ENCODE data around the gene INTS6.

The INTS6 gene

GRCh38 chr13:51477149-51477548 lies 24.3 kb upstream of the INTS6 start:
- ChIA-PET CTCF (interaction anchor here (0.8 to 1.2 kb wide), 2 partner anchors 8 to 23 kb away, joined by 3 to 5 read pairs; no protein-coding TSS in a partner anchor), POLR2A (interaction anchor here (0.8 to 1.6 kb wide), 2 partner anchors 24 to 46 kb away, joined by 3 to 7 read pairs; partner anchors contain the start of gene INTS6)
- no peaks in the 10 kb centered on the region for H3K9me3 ChIP-seq (ENCODE audit: control extremely low read depth in 1 of 5, control insufficient read depth in 4 of 5, insufficient read depth in 2 of 5, low read depth in 1 of 5, low read length in 4 of 5)
- no peak for DNase-seq
- H3K4me1 ChIP-seq (ENCODE audit: control extremely low read depth in 1 of 4, control insufficient read depth in 4 of 4, insufficient read depth in 4 of 4, low read length in 3 of 4) = peaks cover 0 to 16% (median 8%) of the 10 kb centered on the region in 4 experiments
- no peaks in the 10 kb centered on the region for H3K36me3 ChIP-seq (ENCODE audit: control insufficient read depth in 4 of 4, insufficient read depth in 4 of 4, low read length in 3 of 4)
- H3K27me3 ChIP-seq (replicated peaks in 2 of 5; ENCODE audit: control insufficient read depth in 4 of 5, insufficient read depth in 5 of 5, low read length in 4 of 5) = no peaks in the 10 kb centered on the region
- no peak overlapping the region for H3K27ac ChIP-seq (ENCODE audit: insufficient read depth in 1 of 2, low read depth in 1 of 2, low read length in 2 of 2, poor library complexity in 1 of 2, severe bottlenecking in 2 of 2)
- H3K4me3 ChIP-seq (ENCODE audit: control insufficient read depth in 1 of 7, extremely low read depth in 1 of 7, insufficient read depth in 4 of 7, low read depth in 2 of 7, low read length in 6 of 7) = no peak overlapping the region
- 80% methylated on average over 1 of the region's 3 CpGs for WGBS (ENCODE audit: insufficient coverage)

- H3K27me3 ChIP-seq (replicated peaks in 2 of 5; ENCODE audit: control insufficient read depth in 4 of 5, insufficient read depth in 5 of 5, low read length in 4 of 5) = no peaks in the 10 kb centered on the region
- no peaks in the 10 kb centered on the region for H3K9me3 ChIP-seq (ENCODE audit: control extremely low read depth in 1 of 5, control insufficient read depth in 4 of 5, insufficient read depth in 2 of 5, low read depth in 1 of 5, low read length in 4 of 5)
- peak overlapping the region; percentile 8 to 28 for H3K27ac ChIP-seq (ENCODE audit: insufficient read depth in 1 of 2, low read depth in 1 of 2, low read length in 2 of 2, poor library complexity in 1 of 2, severe bottlenecking in 2 of 2)
- peak; percentile 4 to 46 (median 45) for DNase-seq
- CTCF ChIA-PET = interaction anchor here (0.8 to 1.9 kb wide), 7 partner anchors 9 to 22 kb away, joined by 3 to 8 read pairs (median 5); no protein-coding TSS in a partner anchor
- WGBS (ENCODE audit: insufficient coverage) = 100% methylated on average over 1 of the region's 2 CpGs
- H3K36me3 ChIP-seq (ENCODE audit: control insufficient read depth in 4 of 4, insufficient read depth in 4 of 4, low read length in 3 of 4) = no peaks in the 10 kb centered on the region
- peaks cover 0 to 16% (median 8%) of the 10 kb centered on the region in 4 experiments for H3K4me1 ChIP-seq (ENCODE audit: control extremely low read depth in 1 of 4, control insufficient read depth in 4 of 4, insufficient read depth in 4 of 4, low read length in 3 of 4)
- POLR2A ChIA-PET = interaction anchor here (0.7 to 1.6 kb wide), 2 partner anchors 23 to 370 kb away, joined by 3 to 7 read pairs; partner anchors contain the start of gene INTS6
- H3K4me3 ChIP-seq (ENCODE audit: control insufficient read depth in 1 of 7, extremely low read depth in 1 of 7, insufficient read depth in 4 of 7, low read depth in 2 of 7, low read length in 6 of 7) = no peak overlapping the region
Measured at GRCh38 chr13:51475727-51476501, 23.1 kb upstream of the INTS6 start.

GRCh38 chr13:51469790-51470189 lies 17.0 kb upstream of the INTS6 start:
- 100% methylated on average over 1 of the region's 2 CpGs for WGBS (ENCODE audit: insufficient coverage)

GRCh38 chr13:51467730-51468129 lies 14.9 kb upstream of the INTS6 start:
- no peaks in the 10 kb centered on the region for H3K4me1 ChIP-seq (ENCODE audit: control extremely low read depth in 1 of 4, control insufficient read depth in 4 of 4, insufficient read depth in 4 of 4, low read length in 3 of 4)
- H3K9me3 ChIP-seq (ENCODE audit: control extremely low read depth in 1 of 5, control insufficient read depth in 4 of 5, insufficient read depth in 2 of 5, low read depth in 1 of 5, low read length in 4 of 5) = no peaks in the 10 kb centered on the region
- no peaks in the 10 kb centered on the region for H3K36me3 ChIP-seq (ENCODE audit: control insufficient read depth in 4 of 4, insufficient read depth in 4 of 4, low read length in 3 of 4)
- no peak overlapping the region for H3K4me3 ChIP-seq (ENCODE audit: control insufficient read depth in 1 of 7, extremely low read depth in 1 of 7, insufficient read depth in 4 of 7, low read depth in 2 of 7, low read length in 6 of 7)
- 100% methylated on average over 3 of the region's 3 CpGs for WGBS (ENCODE audit: insufficient coverage)
- no peaks in the 10 kb centered on the region for H3K27me3 ChIP-seq (replicated peaks in 2 of 5; ENCODE audit: control insufficient read depth in 4 of 5, insufficient read depth in 5 of 5, low read length in 4 of 5)
- DNase-seq = no peak
- CTCF ChIA-PET = no interaction called here
- H3K27ac ChIP-seq (ENCODE audit: insufficient read depth in 1 of 2, low read depth in 1 of 2, low read length in 2 of 2, poor library complexity in 1 of 2, severe bottlenecking in 2 of 2) = no peak overlapping the region
- POLR2A ChIA-PET = no interaction called here

More at GRCh38 chr13:51469790-51470189, 17.0 kb upstream of the INTS6 start:
- H3K9me3 ChIP-seq (ENCODE audit: control extremely low read depth in 1 of 5, control insufficient read depth in 4 of 5, insufficient read depth in 2 of 5, low read depth in 1 of 5, low read length in 4 of 5) = no peaks in the 10 kb centered on the region
- H3K27ac ChIP-seq (ENCODE audit: insufficient read depth in 1 of 2, low read depth in 1 of 2, low read length in 2 of 2, poor library complexity in 1 of 2, severe bottlenecking in 2 of 2) = no peak overlapping the region
- no peak for DNase-seq
- no peak overlapping the region for H3K4me3 ChIP-seq (ENCODE audit: control insufficient read depth in 1 of 7, extremely low read depth in 1 of 7, insufficient read depth in 4 of 7, low read depth in 2 of 7, low read length in 6 of 7)
- H3K4me1 ChIP-seq (ENCODE audit: control extremely low read depth in 1 of 4, control insufficient read depth in 4 of 4, insufficient read depth in 4 of 4, low read length in 3 of 4) = no peaks in the 10 kb centered on the region
- no peaks in the 10 kb centered on the region for H3K36me3 ChIP-seq (ENCODE audit: control insufficient read depth in 4 of 4, insufficient read depth in 4 of 4, low read length in 3 of 4)
- ChIA-PET CTCF (interaction anchor here (0.8 to 1.3 kb wide), 2 partner anchors 12 to 16 kb away, joined by 3 to 4 read pairs; no protein-coding TSS in a partner anchor), POLR2A (no interaction called here)
- no peaks in the 10 kb centered on the region for H3K27me3 ChIP-seq (replicated peaks in 2 of 5; ENCODE audit: control insufficient read depth in 4 of 5, insufficient read depth in 5 of 5, low read length in 4 of 5)

GRCh38 chr13:51465124-51465523 lies 12.3 kb upstream of the INTS6 start:
- DNase-seq = no peak
- H3K4me1 ChIP-seq (ENCODE audit: control extremely low read depth in 1 of 4, control insufficient read depth in 4 of 4, insufficient read depth in 4 of 4, low read length in 3 of 4) = no peaks in the 10 kb centered on the region
- ChIA-PET CTCF (interaction anchor here (1.4 to 1.9 kb wide), 2 partner anchors 11 kb away, joined by 5 to 10 read pairs; no protein-coding TSS in a partner anchor), POLR2A (no interaction called here)
- H3K27me3 ChIP-seq (replicated peaks in 2 of 5; ENCODE audit: control insufficient read depth in 4 of 5, insufficient read depth in 5 of 5, low read length in 4 of 5) = no peaks in the 10 kb centered on the region
- H3K27ac ChIP-seq (ENCODE audit: insufficient read depth in 1 of 2, low read depth in 1 of 2, low read length in 2 of 2, poor library complexity in 1 of 2, severe bottlenecking in 2 of 2) = no peak overlapping the region
- H3K4me3 ChIP-seq (ENCODE audit: control insufficient read depth in 1 of 7, extremely low read depth in 1 of 7, insufficient read depth in 4 of 7, low read depth in 2 of 7, low read length in 6 of 7) = no peak overlapping the region
- H3K36me3 ChIP-seq (ENCODE audit: control insufficient read depth in 4 of 4, insufficient read depth in 4 of 4, low read length in 3 of 4) = no peaks in the 10 kb centered on the region
- H3K9me3 ChIP-seq (ENCODE audit: control extremely low read depth in 1 of 5, control insufficient read depth in 4 of 5, insufficient read depth in 2 of 5, low read depth in 1 of 5, low read length in 4 of 5) = no peaks in the 10 kb centered on the region

GRCh38 chr13:51457086-51457815 lies 4.4 kb upstream of the INTS6 start:
- ChIA-PET POLR2A (interaction anchor here (0.7 kb wide), 1 partner anchor 336 kb away, joined by 5 read pairs; no protein-coding TSS in a partner anchor), CTCF (interaction anchor here (0.6 to 1.4 kb wide), 2 partner anchors 128 to 330 kb away, joined by 3 read pairs; no protein-coding TSS in a partner anchor)
- 96% methylated on average over 12 of the region's 15 CpGs for WGBS (ENCODE audit: insufficient coverage)
- Histone ChIP-seq H3K4me3 (ENCODE audit: control insufficient read depth in 1 of 7, extremely low read depth in 1 of 7, insufficient read depth in 4 of 7, low read depth in 2 of 7, low read length in 6 of 7) (no peak overlapping the region), H3K36me3 (ENCODE audit: control insufficient read depth in 4 of 4, insufficient read depth in 4 of 4, low read length in 3 of 4) (peaks cover 0 to 16% (median 7%) of the 10 kb centered on the region in 4 experiments), H3K9me3 (ENCODE audit: control extremely low read depth in 1 of 5, control insufficient read depth in 4 of 5, insufficient read depth in 2 of 5, low read depth in 1 of 5, low read length in 4 of 5) (peaks cover 0 to 9% (median 0%) of the 10 kb centered on the region in 5 experiments), H3K4me1 (ENCODE audit: control extremely low read depth in 1 of 4, control insufficient read depth in 4 of 4, insufficient read depth in 4 of 4, low read length in 3 of 4) (peaks cover 13 to 22% (median 16%) of the 10 kb centered on the region in 4 experiments), H3K27ac (ENCODE audit: insufficient read depth in 1 of 2, low read depth in 1 of 2, low read length in 2 of 2, poor library complexity in 1 of 2, severe bottlenecking in 2 of 2) (no peak overlapping the region), H3K27me3 (replicated peaks in 2 of 5; ENCODE audit: control insufficient read depth in 4 of 5, insufficient read depth in 5 of 5, low read length in 4 of 5) (no peaks in the 10 kb centered on the region)
- DNase-seq = no peak

All from common myeloid progenitor, CD34-positive (primary cell).